GM12892 (cell line): ENCODE results near the gene ASB15.

ENCODE experiments used
- POLR2A ChIP-seq: IDR thresholded peaks from 2 replicates; pipeline ENCODE4 v1.6.1; 2011; ENCODE audit warnings: low read depth, low read length, control low read depth
- TAF1 ChIP-seq: IDR thresholded peaks from 2 replicates; pipeline ENCODE4 v1.6.1; 2011; ENCODE audit warnings: low read depth, mild to moderate bottlenecking, control low read depth, low read length, borderline replicate concordance

GRCh38 chr7:123581162-123581459 is 20.5 kb upstream of the ASB15 start:
- TF ChIP-seq POLR2A = no peak
- TF ChIP-seq TAF1 = no peak
